ENCODE results near the gene ADAM12.

ADAM12 gene

GRCh38 chr10:126114884-126115555, 273.3 kb downstream of the ADAM12 start (continued):
- TF ChIP-seq GLIS1 (tag by site-specific recombination; IDR thresholded peaks at IDR 0.05): no peak

- no peaks in the 10 kb centered on the region for H3K36me3 ChIP-seq (ENCODE audit: control insufficient read depth in 2 of 2, insufficient read depth in 1 of 2, low read length in 2 of 2)
- H3K4me3 ChIP-seq (ENCODE audit: low read depth, low read length): no peak overlapping the region
- no peak overlapping the region for H3K27ac ChIP-seq (ENCODE audit: extremely low read depth, low read depth, low read length)
- peaks cover 3% of the 10 kb centered on the region; the same call in 1 of the 2 replicates for H3K4me1 ChIP-seq (ENCODE audit: control insufficient read depth, insufficient read depth, low read length)
- ChIA-PET CTCF (no interaction called here), POLR2A (no interaction called here)
- no peak for TF ChIP-seq ZBTB48 (tag by site-specific recombination; IDR thresholded peaks at IDR 0.05)
- no peak for TF ChIP-seq ZNF776 (tag by site-specific recombination; IDR thresholded peaks at IDR 0.05; ENCODE audit: borderline replicate concordance)
- no peak for TF ChIP-seq ZNF785 (tag by site-specific recombination; IDR thresholded peaks at IDR 0.05)
- no peak for TF ChIP-seq ZNF133 (tag by site-specific recombination; IDR thresholded peaks at IDR 0.05)
- no peak for TF ChIP-seq OSR2 (tag by site-specific recombination; IDR thresholded peaks at IDR 0.05)
- TF ChIP-seq ZNF792 (tag by site-specific recombination; IDR thresholded peaks at IDR 0.05): no peak
- TF ChIP-seq MEIS1 (CRISPR knock-in tag; IDR thresholded peaks at IDR 0.05; ENCODE audit: borderline replicate concordance): no peak
- no peak for TF ChIP-seq ZBTB11 (tag by site-specific recombination; conservative IDR thresholded peaks at IDR 0.05; ENCODE audit: low read depth)
- no peak for TF ChIP-seq GLI2 (tag by site-specific recombination; IDR thresholded peaks at IDR 0.05; ENCODE audit: borderline replicate concordance, low read depth)
- no peak for TF ChIP-seq ZNF211 (tag by site-specific recombination; IDR thresholded peaks at IDR 0.05; ENCODE audit: low read depth)
- TF ChIP-seq SP7 (tag by site-specific recombination; IDR thresholded peaks at IDR 0.05): no peak
- no peak for TF ChIP-seq SALL2 (tag by site-specific recombination; IDR thresholded peaks at IDR 0.05; ENCODE audit: borderline replicate concordance)
- no peak for TF ChIP-seq ZNF18 (tag by site-specific recombination; IDR thresholded peaks at IDR 0.05)
- no peak for TF ChIP-seq ZFP69B (tag by site-specific recombination; IDR thresholded peaks at IDR 0.05)
- no peaks in the 10 kb centered on the region for H3K9me3 ChIP-seq (ENCODE audit: control insufficient read depth, insufficient read depth, low read depth, low read length)
Measured at GRCh38 chr10:126111516-126111915, 276.8 kb downstream of the ADAM12 start.

GRCh38 chr10:126110489-126111180, 277.6 kb downstream of the ADAM12 start:
- POLR2A ChIA-PET: no interaction called here
- no peak for TF ChIP-seq ZNF292 (tag by site-specific recombination; IDR thresholded peaks at IDR 0.05; ENCODE audit: borderline replicate concordance, low read depth)
- TF ChIP-seq ZNF155 (tag by site-specific recombination; IDR thresholded peaks at IDR 0.05): no peak
- no peak for TF ChIP-seq ZXDB (tag by site-specific recombination; IDR thresholded peaks at IDR 0.05)
- no peak for TF ChIP-seq ZBTB6 (tag by site-specific recombination; IDR thresholded peaks at IDR 0.05)
- no peak for TF ChIP-seq ZNF654 (tag by site-specific recombination; IDR thresholded peaks at IDR 0.05; ENCODE audit: low read depth)
- no peak for TF ChIP-seq ZNF596 (tag by site-specific recombination; IDR thresholded peaks at IDR 0.05)
- TF ChIP-seq ZNF239 (tag by site-specific recombination; IDR thresholded peaks at IDR 0.05): no peak
- TF ChIP-seq KLF10 (tag by site-specific recombination; IDR thresholded peaks at IDR 0.05): no peak
- no peak for TF ChIP-seq ZEB2 (tag by site-specific recombination; IDR thresholded peaks at IDR 0.05)
- TF ChIP-seq ZNF350 (tag by site-specific recombination; IDR thresholded peaks at IDR 0.05): no peak
- no peak for TF ChIP-seq ZSCAN5A (tag by site-specific recombination; IDR thresholded peaks at IDR 0.05)
- TF ChIP-seq ZNF549 (tag by site-specific recombination; IDR thresholded peaks at IDR 0.05): no peak

More at GRCh38 chr10:126110489-126111180, 277.6 kb downstream of the ADAM12 start:
- no peak overlapping the region for H3K4me3 ChIP-seq (ENCODE audit: low read depth, low read length)
- H3K36me3 ChIP-seq (ENCODE audit: control insufficient read depth in 2 of 2, insufficient read depth in 1 of 2, low read length in 2 of 2): no peaks in the 10 kb centered on the region
- H3K4me1 ChIP-seq (ENCODE audit: control insufficient read depth, insufficient read depth, low read length): peaks cover 3% of the 10 kb centered on the region; the same call in 1 of the 2 replicates
- H3K9me3 ChIP-seq (ENCODE audit: control insufficient read depth, insufficient read depth, low read depth, low read length): no peaks in the 10 kb centered on the region
- CTCF ChIA-PET: interaction anchor here (0.6 kb wide), 1 partner anchor 229 kb away, joined by 3 read pairs; no protein-coding TSS in a partner anchor
- no peak overlapping the region for H3K27ac ChIP-seq (ENCODE audit: extremely low read depth, low read depth, low read length)
